Fibroblast of mammary gland (primary cell): Measurements from ENCODE around the gene DCUN1D2.
"Not testable (repeated sequence)": the region's sequence is repeated elsewhere in the genome, so short reads cannot be mapped to it uniquely, and the experiment has no call there.

Experiments
- DNase-seq: peaks from one replicate; pipeline ENCODE4 v3.0.0-alpha.2; 2010; ENCODE audit warnings: low read depth
- H3K4me3 ChIP-seq: 2 replicates; pipeline ENCODE4 v1.5.1; 2011; ENCODE audit warnings: low read depth, mild to moderate bottlenecking, low read length, moderate library complexity; ENCODE audit not compliant: control insufficient read depth
- CTCF ChIP-seq: conservative IDR thresholded peaks from 2 replicates; pipeline ENCODE4 v1.5.1; 2011; ENCODE audit warnings: low read depth, low read length, inconsistent platforms; ENCODE audit not compliant: control insufficient read depth, insufficient read depth

Gene DCUN1D2

GRCh38 chr13:113528813-113529180 lies 38.3 kb upstream of the DCUN1D2 start:
- TF ChIP-seq CTCF = no peak
- DNase-seq = no peak
- no peak overlapping the region for H3K4me3 ChIP-seq

GRCh38 chr13:113528101-113528812 lies 37.7 kb upstream of the DCUN1D2 start:
- no peak for DNase-seq
- TF ChIP-seq CTCF = no peak
- no peak overlapping the region for H3K4me3 ChIP-seq

- TF ChIP-seq CTCF = no peak
- no peak for DNase-seq
- H3K4me3 ChIP-seq = no peak overlapping the region
These were observed 36.9 kb upstream of the DCUN1D2 start for GRCh38 chr13:113527272-113527958.

- DNase-seq = no peak
- TF ChIP-seq CTCF = no peak
- no peak overlapping the region for H3K4me3 ChIP-seq
These were observed 36.1 kb upstream of the DCUN1D2 start for GRCh38 chr13:113526466-113527220.

- DNase-seq, H3K4me3 ChIP-seq: not testable (repeated sequence)
These were observed 31.9 kb upstream of the DCUN1D2 start for GRCh38 chr13:113522438-113522837.

GRCh38 chr13:113520571-113520970 lies 30.1 kb upstream of the DCUN1D2 start:
- no peak for DNase-seq
- no peak for TF ChIP-seq CTCF
- H3K4me3 ChIP-seq = no peak overlapping the region

- no peak for DNase-seq
- TF ChIP-seq CTCF = no peak
- H3K4me3 ChIP-seq = no peak overlapping the region
These were observed 29.0 kb upstream of the DCUN1D2 start for GRCh38 chr13:113519556-113519955.
